GM19025 (cell line): Measurements from ENCODE around the gene DCLK3.
A peak's percentile ranks its signal among the peaks of the same experiment; 100 is the strongest.

ENCODE experiments used
- ATAC-seq: cut with Tn5 transposase; IDR thresholded peaks from one replicate; pipeline ENCODE4 v1.9.1; 2021; ENCODE audit warnings: mild to moderate bottlenecking, low read depth, moderate library complexity; ENCODE audit not compliant: unreplicated experiment

Gene DCLK3

DNA sequence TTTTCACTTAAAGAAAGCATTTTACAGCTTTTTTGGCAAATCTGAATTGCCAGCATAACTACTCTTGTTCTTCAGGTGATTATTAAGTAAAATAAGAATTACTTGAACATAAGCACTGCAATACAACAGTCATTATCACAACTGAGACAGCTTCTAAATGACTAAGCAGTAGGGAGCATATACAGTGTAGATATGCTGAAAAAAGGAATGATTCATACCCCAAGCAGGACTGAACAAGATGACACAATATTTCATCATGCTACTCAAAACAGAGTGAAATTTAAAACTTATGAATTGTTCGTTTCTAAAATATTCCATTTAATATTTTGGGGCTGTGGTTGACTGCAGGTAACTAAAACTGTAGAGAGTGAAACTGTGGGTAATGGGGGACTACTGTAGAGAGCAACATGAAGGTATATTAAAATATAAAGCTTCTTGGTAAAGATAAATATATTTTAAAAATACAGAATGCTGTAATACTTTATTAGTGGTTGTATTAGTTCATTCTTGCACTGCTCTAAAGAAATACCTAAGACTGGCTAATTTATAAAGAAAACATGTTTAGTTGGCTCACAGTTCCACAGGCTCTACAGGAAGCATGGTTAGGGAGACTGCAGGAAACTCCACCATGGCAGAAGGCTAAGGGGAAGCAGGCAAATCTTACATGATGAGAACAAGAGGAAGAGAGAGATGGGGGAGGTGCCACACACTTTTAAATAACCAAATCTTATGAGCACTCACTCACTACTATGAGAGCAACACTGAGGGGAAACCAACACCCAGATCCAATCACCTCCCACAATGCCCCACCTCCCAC, 84.8 kb downstream of the DCLK3 start:
- no peak for ATAC-seq

DNA sequence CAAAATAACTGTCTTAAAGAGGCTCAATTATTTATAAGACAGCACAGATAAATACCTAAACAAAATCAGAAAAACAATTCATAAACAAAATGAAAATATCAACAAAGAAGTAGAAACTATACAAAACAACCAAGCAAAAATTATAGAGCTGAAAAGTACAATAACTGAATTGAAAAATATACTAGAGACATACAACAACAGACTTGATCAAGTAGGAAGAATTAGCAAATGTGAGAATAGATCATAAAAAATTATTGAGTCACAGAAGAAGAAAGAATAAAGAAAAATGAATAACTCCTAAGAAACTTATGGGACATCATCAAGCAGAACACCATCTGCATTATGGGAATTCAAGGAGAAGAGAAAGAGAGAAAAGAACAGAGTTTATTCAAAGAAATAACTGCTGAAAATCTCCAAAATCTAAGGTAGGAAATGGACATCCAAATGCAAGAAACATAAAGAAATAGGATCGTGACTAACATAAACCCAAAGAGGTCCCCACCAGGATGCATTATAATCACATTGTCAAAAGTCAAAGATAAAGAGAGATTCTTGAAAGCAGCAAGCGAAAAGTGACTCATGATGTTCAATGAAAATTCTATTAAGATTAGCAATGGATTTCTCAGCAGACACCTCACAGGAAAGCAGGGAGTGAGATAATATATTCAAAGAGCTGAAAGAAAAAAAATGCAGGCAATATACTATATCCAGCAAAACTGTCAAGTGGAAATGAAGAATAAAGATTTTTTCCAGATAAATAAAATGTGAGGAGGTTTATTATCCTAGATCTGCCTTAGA, 85.9 kb downstream of the DCLK3 start:
- no peak for ATAC-seq

GRCh38 chr3:36677331-36678007, 86.9 kb downstream of the DCLK3 start:
- peak; percentile 45 for ATAC-seq

DNA sequence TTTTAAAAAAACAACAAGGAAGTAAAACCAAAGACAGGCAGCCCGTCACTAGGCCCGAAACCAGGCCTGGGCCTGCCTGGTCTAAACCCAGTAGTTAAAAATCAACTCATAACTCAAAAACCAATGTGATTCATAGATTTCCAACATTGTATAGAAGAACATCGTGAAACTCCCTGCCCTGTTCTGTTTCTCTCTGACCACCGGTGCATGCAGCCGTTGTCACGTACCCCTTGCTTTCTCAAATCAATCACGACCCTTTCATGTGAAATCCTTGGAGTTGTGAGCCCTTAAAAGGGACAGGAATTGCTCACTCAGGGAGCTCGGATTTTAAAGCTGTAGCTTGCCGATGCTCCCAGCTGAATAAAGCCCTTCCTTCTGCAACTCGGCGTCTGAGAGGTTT, 89.5 kb downstream of the DCLK3 start:
- ATAC-seq = no peak

- no peak for ATAC-seq
Measured at GRCh38 chr3:36669764-36670163, 94.6 kb downstream of the DCLK3 start.

DNA sequence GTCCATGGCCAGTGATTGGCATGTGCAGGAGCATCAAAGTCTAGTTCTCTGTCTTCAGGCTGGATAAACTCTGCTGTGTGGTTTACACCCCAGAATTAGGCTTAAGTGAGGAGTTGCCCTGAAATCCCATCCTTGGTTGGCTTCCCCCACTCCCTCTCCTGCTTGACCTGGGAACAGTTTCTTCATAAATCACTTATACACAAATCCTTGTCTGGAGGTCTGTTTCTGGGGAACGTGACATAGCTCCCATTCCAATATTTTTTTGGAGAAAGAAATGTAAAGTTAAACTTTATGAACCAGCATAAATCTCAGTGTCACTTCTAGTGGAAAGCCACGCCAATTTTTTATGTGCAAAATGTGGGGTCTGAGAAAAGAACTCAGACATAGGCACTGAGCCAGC, 98.2 kb downstream of the DCLK3 start:
- ATAC-seq = no peak

DNA sequence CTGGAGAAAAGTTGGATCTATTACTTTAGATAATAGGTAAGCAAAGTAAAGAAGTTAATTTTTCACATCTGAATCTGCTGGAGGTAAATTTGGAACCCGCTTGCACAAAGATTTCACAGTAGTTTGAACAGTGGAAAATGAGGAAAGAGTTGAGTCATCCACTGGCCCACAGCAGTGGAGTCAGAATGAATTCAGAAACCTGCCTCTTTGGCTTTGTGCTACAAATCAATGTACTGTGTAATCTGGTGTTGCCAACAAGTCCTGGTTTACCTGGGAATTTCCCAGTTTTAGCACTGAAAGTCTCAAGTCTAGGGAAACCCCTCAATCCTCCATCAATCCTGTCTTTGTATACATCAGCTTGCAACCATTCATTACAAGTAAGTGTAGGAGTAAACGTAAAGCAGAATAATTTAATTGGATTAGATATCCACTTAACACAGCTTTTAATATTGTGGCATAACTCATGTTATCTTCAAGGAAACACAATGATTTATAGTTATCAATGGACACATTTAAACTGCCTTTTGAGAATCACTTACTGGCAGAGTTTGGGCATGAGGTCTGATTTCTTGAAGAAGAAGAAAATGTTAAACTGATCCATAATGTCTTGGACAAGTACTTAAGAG, 100.6 kb downstream of the DCLK3 start:
- ATAC-seq = peak; percentile 65

DNA sequence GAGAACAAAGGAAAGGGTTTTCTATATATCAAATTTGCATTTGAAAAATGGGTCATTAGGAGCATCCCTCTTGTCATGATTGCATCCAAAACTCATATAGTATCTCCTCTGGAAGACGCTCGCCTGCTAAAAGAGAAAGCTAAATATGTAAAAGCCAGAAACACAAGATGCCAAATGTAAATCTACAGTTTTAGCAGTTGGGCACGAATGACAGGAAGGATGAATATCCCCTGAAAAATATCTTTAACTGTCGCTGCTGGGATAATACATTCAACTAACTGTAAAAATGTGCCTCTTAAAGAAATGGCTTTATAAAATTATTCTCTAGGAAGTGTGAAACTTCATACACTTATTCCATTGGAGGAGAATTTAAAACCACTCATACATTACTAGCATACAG, 101.7 kb downstream of the DCLK3 start:
- no peak for ATAC-seq
